SH-SY5Y (cell line): ENCODE results near the gene EXOC2.

Source experiments
- GATA2 ChIP-seq: IDR thresholded peaks from 2 replicates; pipeline ENCODE4 v1.6.1; 2011; ENCODE audit warnings: mild to moderate bottlenecking, low read depth, low read length
- GATA3 ChIP-seq: IDR thresholded peaks from 2 replicates; pipeline ENCODE4 v1.6.1; 2011; ENCODE audit warnings: low read depth, mild to moderate bottlenecking, low read length, moderate library complexity

GRCh38 chr6:712805-713204, 19.9 kb upstream of the EXOC2 start:
- no peak for TF ChIP-seq GATA3
- no peak for TF ChIP-seq GATA2
